Caco-2 (cell line): ENCODE measurements around the gene TP53I3. TPM values are rescaled to one million over a fixed set of nuclear protein-coding genes. Genes with fewer than 3 reads are reported as not detected.
"Not testable (repeated sequence)": the region's sequence is repeated elsewhere in the genome, so short reads cannot be mapped to it uniquely, and the experiment has no call there.

Experiments
- BruUV-seq: library from RNA; stranded (reverse); fragments of 400-500 nt; replicated peaks from 2 replicates; lab custom pipeline; 2021; lab: Mats Ljungman, UMichigan
- CTCF ChIA-PET: fragments of 300-600 bp; sonication (Branson Sonifier 250); formaldehyde crosslinking; loops from one replicate; lab custom pipeline; 2022; ENCODE audit warnings: antibody characterized with exemption; lab: Charles Lee
- POLR2A ChIA-PET: fragments of 300-600 bp; sonication (Branson Sonifier 250); formaldehyde crosslinking; loops from one replicate; lab custom pipeline; 2022; ENCODE audit warnings: antibody characterized with exemption; lab: Charles Lee
- DNase-seq, 2 experiments: peaks; one replicate each; pipeline versions ENCODE4 v3.0.0 to v3.0.0-alpha.2; 2020 to 2022
- H3K27me3 ChIP-seq: replicated peaks from 2 replicates; pipeline ENCODE4 v1.6.0; 2011; ENCODE audit warnings: low read length; ENCODE audit not compliant: control insufficient read depth, insufficient read depth
- H3K36me3 ChIP-seq: 2 replicates; pipeline ENCODE4 v1.5.1; 2011; ENCODE audit warnings: low read length; ENCODE audit not compliant: control insufficient read depth, insufficient read depth
- H3K4me1 ChIP-seq: fragments of 250-450 bp; sonication (Bioruptor Pico); 2 replicates; pipeline ENCODE4 v1.5.1; 2020; ENCODE audit warnings: mild to moderate bottlenecking
- H3K4me3 ChIP-seq: 2 replicates; pipeline ENCODE4 v1.5.1; 2011; ENCODE audit warnings: low read depth, mild to moderate bottlenecking, control low read depth, low read length
- H3K9me3 ChIP-seq: fragments of 250-450 bp; sonication (Bioruptor Pico); 2 replicates; pipeline ENCODE4 v1.5.1; 2020; ENCODE audit warnings: mild to moderate bottlenecking, moderate library complexity
- H3K27ac Mint-ChIP-seq: one replicate; pipeline ENCODE4 v1.8.0; 2022; ENCODE audit warnings: mixed read lengths; ENCODE audit not compliant: unreplicated experiment
- H3K27me3 Mint-ChIP-seq: one replicate; pipeline ENCODE4 v1.8.0; 2022; ENCODE audit warnings: mixed read lengths; ENCODE audit not compliant: insufficient read depth, unreplicated experiment
- H3K36me3 Mint-ChIP-seq: one replicate; pipeline ENCODE4 v1.8.0; 2022; ENCODE audit warnings: mild to moderate bottlenecking, mixed read lengths; ENCODE audit not compliant: insufficient read depth, unreplicated experiment
- H3K4me1 Mint-ChIP-seq: one replicate; pipeline ENCODE4 v1.8.0; 2022; ENCODE audit warnings: low read depth, mixed read lengths; ENCODE audit not compliant: unreplicated experiment
- H3K4me3 Mint-ChIP-seq: one replicate; pipeline ENCODE4 v1.8.0; 2022; ENCODE audit warnings: mild to moderate bottlenecking, moderate library complexity, mixed read lengths; ENCODE audit not compliant: unreplicated experiment
- H3K9me3 Mint-ChIP-seq: one replicate; pipeline ENCODE4 v1.8.0; 2022; ENCODE audit warnings: mixed read lengths; ENCODE audit not compliant: unreplicated experiment
- CTCF ChIP-seq, 2 experiments: fragments of 200-600 bp in 1 of 2; IDR thresholded peaks; 1 replicate in 1 of 2; 2 replicates in 1 of 2; pipeline versions ENCODE4 v1.5.1 to v1.8.0; 2011 to 2022; ENCODE audit warnings: antibody characterized with exemption in 1 of 2, control low read depth in 1 of 2, inconsistent platforms in 1 of 2, low read depth in 1 of 2, low read length in 1 of 2, mild to moderate bottlenecking in 1 of 2, moderate library complexity in 1 of 2; ENCODE audit not compliant: insufficient read depth in 1 of 2, severe bottlenecking in 1 of 2, unreplicated experiment in 1 of 2
- intact Hi-C: fragments of 100-400 bp; cut with micrococcal nuclease; formaldehyde crosslinking; loops from one replicate; pipeline ENCODE4 v1.10.0; 2022; ENCODE audit not compliant: unreplicated experiment
- total RNA-seq: library from RNA; stranded (reverse); gene quantifications from 2 replicates; pipeline ENCODE4 v1.2.3, GENCODE V29; 2022

TP53I3 gene
- total RNA-seq, 1 experiment from 2014 or later, result 28.1 TPM

- POLR2A ChIA-PET, result interaction anchor here (1.4 to 1.7 kb wide), 2 partner anchors 30 to 37 kb away, joined by 15 to 47 read pairs; partner anchors contain the start of genes SF3B6 and TP53I3
- Histone ChIP-seq H3K27me3 (no peaks in the 10 kb centered on the region), H3K4me1 (peaks cover 4% of the 10 kb centered on the region; the same call in 1 of the 2 replicates), H3K36me3 (no peaks in the 10 kb centered on the region), H3K9me3 (no peaks in the 10 kb centered on the region), H3K4me3 (peak overlapping the region; percentile 65)
- Mint-ChIP-seq H3K4me3 (peak overlapping the region; percentile 86), H3K27me3 (no peaks in the 10 kb centered on the region), H3K9me3 (no peaks in the 10 kb centered on the region), H3K4me1 (peaks cover 7% of the 10 kb centered on the region), H3K36me3 (no peaks in the 10 kb centered on the region), H3K27ac (peak overlapping the region; percentile 30)
- intact Hi-C loops, result no loop called here
- no peak for TF ChIP-seq CTCF (IDR thresholded peaks at IDR 0.05; ENCODE audit: insufficient read depth in 1 of 2, low read depth in 1 of 2, low read length in 1 of 2, severe bottlenecking in 1 of 2, unreplicated experiment in 1 of 2)
- CTCF ChIA-PET, result interaction anchor here (1.7 to 2.1 kb wide), 2 partner anchors 30 to 38 kb away, joined by 11 to 22 read pairs; partner anchors contain the start of genes SF3B6 and TP53I3
- no peak for DNase-seq
- BruUV-seq, result TSS peak; percentile 69
Measured at GRCh38 chr2:24046599-24046929, 38.1 kb downstream of the TP53I3 start.

- peak overlapping the region; percentile 86 for H3K4me3 Mint-ChIP-seq
- no peaks in the 10 kb centered on the region for H3K27me3 Mint-ChIP-seq
- no peaks in the 10 kb centered on the region for H3K9me3 Mint-ChIP-seq
- Histone ChIP-seq H3K9me3 (no peaks in the 10 kb centered on the region), H3K27me3 (no peaks in the 10 kb centered on the region), H3K4me1 (peaks cover 4% of the 10 kb centered on the region; the same call in 1 of the 2 replicates), H3K36me3 (no peaks in the 10 kb centered on the region), H3K4me3 (peak overlapping the region; percentile 65)
- no peak overlapping the region for H3K27ac Mint-ChIP-seq
- H3K36me3 Mint-ChIP-seq, result no peaks in the 10 kb centered on the region
- no peak for TF ChIP-seq CTCF (IDR thresholded peaks at IDR 0.05; ENCODE audit: insufficient read depth in 1 of 2, low read depth in 1 of 2, low read length in 1 of 2, severe bottlenecking in 1 of 2, unreplicated experiment in 1 of 2)
- ChIA-PET CTCF (interaction anchor here (0.6 to 2.1 kb wide), 2 partner anchors 13 to 31 kb away, joined by 6 to 11 read pairs; partner anchors contain the start of gene SF3B6), POLR2A (no interaction called here)
- no peak for DNase-seq
- H3K4me1 Mint-ChIP-seq, result peaks cover 7% of the 10 kb centered on the region
- no TSS peak for BruUV-seq
- intact Hi-C loops, result no loop called here
Measured at GRCh38 chr2:24045511-24046508, 38.8 kb downstream of the TP53I3 start.

- H3K9me3 ChIP-seq, BruUV-seq, H3K27me3 Mint-ChIP-seq, H3K27me3 ChIP-seq, POLR2A ChIA-PET, H3K4me1 ChIP-seq, H3K4me1 Mint-ChIP-seq, H3K4me3 Mint-ChIP-seq, H3K36me3 ChIP-seq, CTCF ChIA-PET, intact Hi-C loops, H3K9me3 Mint-ChIP-seq, DNase-seq, H3K36me3 Mint-ChIP-seq, H3K4me3 ChIP-seq, H3K27ac Mint-ChIP-seq: not testable (repeated sequence)
Measured at GRCh38 chr2:24043133-24043532, 41.5 kb downstream of the TP53I3 start.
